Upper lobe of right lung (tissue), 1 donor: Measurements from ENCODE around the gene EDDM13. TPM values are rescaled to one million over a fixed set of nuclear protein-coding genes. Genes with fewer than 3 reads are reported as not detected.
"Not testable (repeated sequence)": the region's sequence is repeated elsewhere in the genome, so short reads cannot be mapped to it uniquely, and the experiment has no call there.

Experiments
- ATAC-seq: fragments of 200-7000 bp; cut with Tn5 transposase; one replicate; pipeline ENCODE4 v1.9.1; 2020; ENCODE audit warnings: mild to moderate bottlenecking, moderate library complexity
- DNase-seq: peaks from one replicate; pipeline ENCODE4 v3.0.0-alpha.2; 2020
- H3K27ac ChIP-seq: fragments of 200-600 bp; one replicate; pipeline ENCODE4 v1.8.0; 2022
- H3K27me3 ChIP-seq: fragments of 200-600 bp; one replicate; pipeline ENCODE4 v1.8.0; 2022; ENCODE audit warnings: mild to moderate bottlenecking
- H3K36me3 ChIP-seq: fragments of 200-600 bp; one replicate; pipeline ENCODE4 v1.8.0; 2022
- H3K4me1 ChIP-seq: fragments of 200-600 bp; one replicate; pipeline ENCODE4 v1.8.0; 2022
- H3K4me3 ChIP-seq: fragments of 200-600 bp; one replicate; pipeline ENCODE4 v1.8.0; 2022; ENCODE audit warnings: mild to moderate bottlenecking
- H3K9me3 ChIP-seq: fragments of 200-600 bp; one replicate; pipeline ENCODE4 v1.8.0; 2022
- intact Hi-C: fragments of 100-400 bp; cut with DNase I; formaldehyde crosslinking; loops from one replicate; pipeline ENCODE4 v1.11.0; 2022
- total RNA-seq: library from RNA; stranded (reverse); fragmentation: NEBNext Ultra II Directional; extraction: Animal tissue kit (Norgen Biotek cat#: 25700); gene quantifications from one replicate; pipeline ENCODE4 v1.2.1, GENCODE V29; 2021
- TF ChIP-seq, protein P1 (sequence below): fragments of 200-600 bp; IDR thresholded peaks from one replicate; pipeline ENCODE4 v1.8.0; 2022; ENCODE audit warnings: antibody characterized with exemption
- donor health status: DM: no; HTN: yes; CAD: no; lungs with severe emphysema.

EDDM13 gene
- total RNA-seq, 1 donor from 2014 or later = 1.1 TPM

DNA sequence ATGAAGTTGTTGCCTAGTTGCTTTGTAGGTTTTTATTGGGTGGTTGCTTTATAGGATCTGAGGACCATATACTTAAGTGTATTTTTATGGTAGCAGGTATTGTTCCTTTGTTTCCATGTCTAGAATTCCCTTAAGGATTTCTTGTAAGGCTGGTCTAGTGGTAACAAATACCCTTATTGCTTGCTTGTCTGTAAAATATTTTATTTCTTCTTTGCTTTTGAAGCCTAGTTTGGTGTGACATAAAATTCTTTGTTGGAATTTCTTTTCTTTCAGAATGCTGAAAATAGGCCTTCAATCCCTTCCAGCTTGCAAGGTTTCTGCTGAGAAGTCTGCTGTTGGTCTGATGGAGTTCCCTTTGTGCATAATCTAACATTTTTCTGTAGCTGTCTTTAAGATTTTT, 60.1 kb downstream of the EDDM13 start:
- ATAC-seq (no peak), DNase-seq (no peak)
- Histone ChIP-seq H3K4me3 (no peak overlapping the region), H3K27me3 (no peaks in the 10 kb centered on the region), H3K27ac (no peak overlapping the region), H3K9me3 (no peaks in the 10 kb centered on the region), H3K36me3 (no peaks in the 10 kb centered on the region), H3K4me1 (no peaks in the 10 kb centered on the region)
- intact Hi-C loops = loop anchor here (5.0 kb wide), 1 partner anchor 255 kb away; no protein-coding TSS in a partner anchor
- TF ChIP-seq, protein P1, sequence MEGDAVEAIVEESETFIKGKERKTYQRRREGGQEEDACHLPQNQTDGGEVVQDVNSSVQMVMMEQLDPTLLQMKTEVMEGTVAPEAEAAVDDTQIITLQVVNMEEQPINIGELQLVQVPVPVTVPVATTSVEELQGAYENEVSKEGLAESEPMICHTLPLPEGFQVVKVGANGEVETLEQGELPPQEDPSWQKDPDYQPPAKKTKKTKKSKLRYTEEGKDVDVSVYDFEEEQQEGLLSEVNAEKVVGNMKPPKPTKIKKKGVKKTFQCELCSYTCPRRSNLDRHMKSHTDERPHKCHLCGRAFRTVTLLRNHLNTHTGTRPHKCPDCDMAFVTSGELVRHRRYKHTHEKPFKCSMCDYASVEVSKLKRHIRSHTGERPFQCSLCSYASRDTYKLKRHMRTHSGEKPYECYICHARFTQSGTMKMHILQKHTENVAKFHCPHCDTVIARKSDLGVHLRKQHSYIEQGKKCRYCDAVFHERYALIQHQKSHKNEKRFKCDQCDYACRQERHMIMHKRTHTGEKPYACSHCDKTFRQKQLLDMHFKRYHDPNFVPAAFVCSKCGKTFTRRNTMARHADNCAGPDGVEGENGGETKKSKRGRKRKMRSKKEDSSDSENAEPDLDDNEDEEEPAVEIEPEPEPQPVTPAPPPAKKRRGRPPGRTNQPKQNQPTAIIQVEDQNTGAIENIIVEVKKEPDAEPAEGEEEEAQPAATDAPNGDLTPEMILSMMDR = no peak

DNA sequence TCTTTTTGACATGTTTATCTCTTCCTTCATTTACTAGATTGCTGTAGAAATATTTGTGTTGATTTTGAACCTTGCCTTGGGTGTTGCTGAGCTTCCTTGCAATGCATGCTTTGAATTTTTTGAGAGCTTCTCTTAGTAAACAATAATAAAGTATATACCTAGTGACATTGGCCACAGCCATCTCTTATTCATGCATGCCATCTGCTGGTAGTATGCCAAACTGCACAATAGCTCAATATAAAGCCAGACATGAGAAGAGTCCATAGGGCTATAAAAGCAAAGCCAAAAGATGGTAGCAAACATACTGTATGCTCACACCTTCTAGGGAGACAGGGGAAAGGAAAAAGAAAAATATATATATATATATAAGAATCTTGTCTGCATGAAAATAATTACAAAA, 61.0 kb downstream of the EDDM13 start:
- DNase-seq (no peak), ATAC-seq (peak; percentile 90)
- TF ChIP-seq, protein P1 = peak; percentile 74
- intact Hi-C loops = loop anchor here (5.0 kb wide), 1 partner anchor 256 kb away; no protein-coding TSS in a partner anchor
- Histone ChIP-seq H3K4me3 (no peak overlapping the region), H3K27me3 (no peaks in the 10 kb centered on the region), H3K4me1 (no peaks in the 10 kb centered on the region), H3K27ac (no peak overlapping the region), H3K9me3 (no peaks in the 10 kb centered on the region), H3K36me3 (no peaks in the 10 kb centered on the region)

DNA sequence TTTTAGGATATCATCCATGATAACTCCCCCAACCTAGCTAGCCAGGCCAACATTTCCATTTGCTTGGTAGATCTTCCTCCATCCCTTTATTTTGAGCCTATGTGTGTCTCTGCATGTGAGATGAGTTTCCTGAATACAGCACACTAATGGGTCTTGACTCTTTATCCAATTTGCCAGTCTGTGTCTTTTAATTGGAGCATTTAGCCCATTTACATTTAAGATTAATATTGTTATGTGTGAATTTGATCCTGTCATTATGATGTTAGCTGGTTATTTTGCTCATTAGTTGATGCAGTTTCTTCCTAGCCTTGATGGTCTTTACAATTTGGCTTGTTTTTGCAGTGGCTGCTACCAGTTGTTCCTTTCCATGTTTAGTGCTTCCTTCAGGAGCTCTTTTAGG, 62.8 kb downstream of the EDDM13 start:
- H3K4me1 ChIP-seq, ATAC-seq, H3K9me3 ChIP-seq, DNase-seq, intact Hi-C loops, H3K4me3 ChIP-seq, H3K27ac ChIP-seq, H3K36me3 ChIP-seq, H3K27me3 ChIP-seq: not testable (repeated sequence)

DNA sequence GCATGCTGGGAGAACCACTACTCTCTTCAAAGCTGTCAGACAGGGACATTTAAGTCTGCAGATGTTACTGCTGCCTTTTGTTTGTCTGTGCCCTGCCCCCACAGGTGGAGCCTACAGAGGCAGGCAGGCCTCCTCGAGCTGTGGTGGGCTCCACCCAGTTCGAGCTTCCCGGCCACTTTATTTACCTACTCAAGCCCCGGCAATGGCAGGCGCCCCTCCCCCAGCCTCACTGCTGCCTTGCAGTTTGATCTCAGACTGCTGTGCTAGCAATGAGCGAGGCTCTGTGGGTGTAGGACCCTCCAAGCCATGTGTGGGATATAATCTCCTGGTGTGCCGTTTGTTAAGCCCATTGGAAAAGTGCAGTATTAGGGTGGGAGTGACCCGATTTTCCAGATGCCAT, 64.5 kb downstream of the EDDM13 start:
- H3K27me3 ChIP-seq, H3K4me1 ChIP-seq, intact Hi-C loops, H3K36me3 ChIP-seq, ATAC-seq, H3K27ac ChIP-seq, H3K9me3 ChIP-seq, DNase-seq, H3K4me3 ChIP-seq: not testable (repeated sequence)

DNA sequence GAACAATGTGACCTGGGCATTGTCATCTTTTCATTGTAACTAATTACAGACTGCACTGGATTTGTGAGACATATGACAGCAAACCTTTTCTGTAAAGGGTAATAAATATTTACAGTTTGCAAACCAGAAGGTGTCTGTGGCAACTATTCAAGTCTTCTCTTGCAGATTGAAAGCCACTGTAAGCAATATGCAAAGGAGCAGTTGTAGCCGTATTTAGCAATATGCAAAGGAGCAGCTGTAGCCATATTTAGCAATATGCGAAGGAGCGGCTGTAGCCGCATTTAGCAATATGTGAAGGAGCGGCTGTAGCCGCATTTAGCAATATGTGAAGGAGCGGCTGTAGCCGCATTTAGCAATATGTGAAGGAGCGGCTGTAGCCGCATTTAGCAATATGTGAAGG, 66.5 kb downstream of the EDDM13 start:
- ATAC-seq, H3K27me3 ChIP-seq, H3K36me3 ChIP-seq, H3K27ac ChIP-seq, H3K4me3 ChIP-seq, intact Hi-C loops, H3K4me1 ChIP-seq, DNase-seq, H3K9me3 ChIP-seq: not testable (repeated sequence)

DNA sequence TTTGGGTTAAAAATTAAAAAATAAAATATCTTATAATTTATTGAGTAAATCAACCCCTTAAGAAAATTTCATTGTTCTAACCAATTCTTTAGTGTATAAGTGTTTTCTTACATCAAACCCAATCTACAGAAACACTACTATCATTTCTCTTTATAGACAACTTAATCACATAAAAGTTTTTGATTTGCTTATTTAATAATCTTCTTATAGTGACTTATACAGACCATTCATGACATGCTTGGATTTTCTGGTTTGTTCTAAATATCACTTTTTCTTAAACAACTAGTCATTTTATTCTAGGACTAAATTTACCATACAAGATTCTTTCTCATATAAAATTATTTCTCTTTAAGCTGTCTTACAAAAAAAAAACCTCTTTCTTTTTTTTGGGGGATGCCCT, 69.4 kb downstream of the EDDM13 start:
- intact Hi-C loops = no loop called here
- Histone ChIP-seq H3K36me3 (no peaks in the 10 kb centered on the region), H3K27me3 (peaks cover 5% of the 10 kb centered on the region), H3K4me3 (no peak overlapping the region), H3K27ac (no peak overlapping the region), H3K4me1 (no peaks in the 10 kb centered on the region), H3K9me3 (no peaks in the 10 kb centered on the region)
- no peak for ATAC-seq
- no peak for DNase-seq
- TF ChIP-seq, protein P1 = no peak

DNA sequence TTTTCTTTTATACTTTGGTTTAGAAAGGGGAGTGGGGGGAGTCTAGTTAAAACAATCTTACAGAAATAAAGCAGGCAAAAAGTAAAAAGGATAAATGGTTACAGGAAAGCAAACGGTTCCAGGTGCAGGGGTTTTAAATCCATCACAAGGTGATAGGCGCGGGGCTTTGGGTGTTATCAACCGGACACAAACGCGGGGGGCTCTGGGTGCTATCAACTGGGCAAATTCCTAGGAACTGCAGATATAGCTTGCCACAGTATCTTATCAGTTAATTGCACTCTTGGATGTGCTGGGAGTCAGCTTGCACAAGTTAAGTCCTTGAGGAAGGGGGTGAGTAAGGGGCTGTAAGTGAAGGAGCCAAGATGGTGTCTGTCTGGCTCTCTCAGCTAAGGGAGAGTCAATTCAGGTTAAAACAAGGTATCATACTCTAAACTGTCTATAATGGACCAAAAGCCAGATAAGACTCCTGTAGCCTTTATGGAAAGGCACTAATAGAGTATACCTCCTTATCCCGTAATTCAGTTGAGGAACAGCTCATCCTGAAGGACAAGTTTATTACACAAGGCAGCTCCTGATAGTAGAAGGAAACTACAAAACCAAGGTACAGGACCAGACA, 74.7 kb downstream of the EDDM13 start:
- TF ChIP-seq, protein P1 = no peak

More for the DNA sequence above, 74.7 kb downstream of the EDDM13 start:
- intact Hi-C loops = no loop called here
- no peaks in the 10 kb centered on the region for H3K9me3 ChIP-seq
- H3K27ac ChIP-seq = no peak overlapping the region
- DNase-seq (no peak), ATAC-seq (no peak)
- no peak overlapping the region for H3K4me3 ChIP-seq
- H3K27me3 ChIP-seq = peaks cover 5% of the 10 kb centered on the region
- H3K36me3 ChIP-seq = no peaks in the 10 kb centered on the region
- H3K4me1 ChIP-seq = no peaks in the 10 kb centered on the region
